ENCODE measurements around the gene INPP5J. TPM values are rescaled to one million over a fixed set of nuclear protein-coding genes. Genes with fewer than 3 reads are reported as not detected.

INPP5J gene
- total and polyA plus RNA-seq, 10 of the 15 experiments (the other 5 are each of a cell fraction or from before 2014, with no cell fraction given) = 0.18 to 2.8 (median 1.5) TPM; not detected in 1

DNA sequence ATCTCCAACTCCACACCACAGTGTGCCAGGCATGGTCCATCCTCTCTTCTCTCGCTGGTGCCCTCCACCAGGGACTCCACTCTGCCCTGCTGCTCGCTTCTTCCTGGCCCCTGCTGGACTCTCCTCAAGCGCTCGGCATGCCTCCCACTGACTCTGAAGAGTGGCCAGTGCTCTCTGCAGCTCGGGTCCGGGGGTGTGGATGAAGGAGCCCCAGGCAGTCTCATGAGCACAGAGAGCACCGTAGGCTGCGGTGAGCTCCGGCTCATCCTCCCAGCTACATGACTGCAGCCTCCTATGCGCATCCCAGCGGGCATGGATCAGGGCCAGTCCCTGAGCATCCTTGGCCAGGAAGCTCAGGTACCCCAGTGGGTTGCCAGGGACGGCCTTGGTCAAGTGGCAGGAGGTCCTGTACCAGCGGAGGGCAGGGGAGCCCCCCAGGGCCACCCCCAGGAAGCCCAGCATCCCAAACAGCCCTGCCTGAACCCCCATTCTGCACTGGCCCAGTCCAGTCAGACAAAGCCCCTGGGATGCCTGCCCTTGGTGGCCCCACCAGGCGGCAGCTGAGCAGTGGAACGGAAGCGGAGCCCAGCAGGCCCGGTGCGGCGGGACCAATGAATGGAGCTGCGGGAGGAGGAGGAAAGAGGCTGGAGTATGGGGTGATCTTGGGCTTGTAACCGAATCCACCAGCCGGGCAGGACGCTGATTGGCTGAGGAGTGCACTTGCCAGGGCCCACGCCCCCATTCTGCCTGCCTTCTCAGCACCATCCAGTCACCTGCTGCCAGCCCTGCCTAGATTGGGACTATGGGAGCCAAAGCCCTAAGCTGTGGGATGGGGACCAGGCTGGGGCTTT, 17.3 kb downstream of the INPP5J start, which contains the start of gene PLA2G3 (continued):
- no peak for TF ChIP-seq ASH2L (IDR thresholded peaks at IDR 0.05; ENCODE audit: borderline replicate concordance, low read depth)
- no peak for TF ChIP-seq E4F1 (IDR thresholded peaks at IDR 0.05; ENCODE audit: borderline replicate concordance, partially characterized antibody)
- no peak for TF ChIP-seq MXI1 (IDR thresholded peaks at IDR 0.05; ENCODE audit: low read depth, low read length)
- TF ChIP-seq POU2F2 (IDR thresholded peaks at IDR 0.05; ENCODE audit: borderline replicate concordance, low read depth, low read length) = no peak

- no TSS peak for BruUV-seq (replicated peaks)
- no peak overlapping the region for H3K4me3 ChIP-seq
- in situ Hi-C loops (cut with MboI) (no loop called here), intact Hi-C loops (cut with micrococcal nuclease; ENCODE audit: unreplicated experiment) (no loop called here)
- ChIA-PET CTCF (interaction anchor here (0.8 to 1.5 kb wide), 2 partner anchors 13 to 34 kb away, joined by 3 read pairs; partner anchors contain the start of gene SELENOM), POLR2A (no interaction called here), SMC1A (ENCODE audit: uncharacterized antibody, unreplicated experiment) (no interaction called here), RAD21 (ENCODE audit: unreplicated experiment) (no interaction called here)
- no peak overlapping the region for H3K4me2 ChIP-seq (ENCODE audit: control insufficient read depth, insufficient read depth)
- H3K27ac ChIP-seq (ENCODE audit: control insufficient read depth, insufficient read depth) = no peak overlapping the region
- H3K36me3 ChIP-seq (ENCODE audit: control insufficient read depth in 2 of 2, insufficient read depth in 2 of 2, low read length in 1 of 2) = no peaks in the 10 kb centered on the region
- no peaks in the 10 kb centered on the region; a peak in 2 of 4 replicates for H3K27me3 ChIP-seq (replicated peaks in 1 of 2; ENCODE audit: control insufficient read depth in 2 of 2, insufficient read depth in 2 of 2, low read length in 1 of 2)
- DNase-seq (ENCODE audit: low read depth, low spot score) = no peak
- no peak for ATAC-seq
- no peaks in the 10 kb centered on the region for H4K20me1 ChIP-seq (ENCODE audit: control insufficient read depth, insufficient read depth)
- WGBS (ENCODE audit: insufficient coverage, insufficient replicate concordance, low lambda C conversion rate, missing lambda C conversion rate) = 42% methylated on average over 5 of the region's 5 CpGs
- no peaks in the 10 kb centered on the region for H3K4me1 ChIP-seq (ENCODE audit: control insufficient read depth, insufficient read depth, low read length)
- no peak overlapping the region for H2AFZ ChIP-seq (ENCODE audit: control insufficient read depth, low read depth, low read length)
- no peak for FAIRE-seq
- H3K79me2 ChIP-seq (ENCODE audit: control insufficient read depth, insufficient read depth, low read length) = no peaks in the 10 kb centered on the region
- H3K9ac ChIP-seq (ENCODE audit: control insufficient read depth, insufficient read depth, low read length) = no peak overlapping the region
- no peaks in the 10 kb centered on the region for H3K9me3 ChIP-seq (replicated peaks; ENCODE audit: control insufficient read depth, insufficient read depth, low read length)
- no peak for TF ChIP-seq FOXM1 (IDR thresholded peaks at IDR 0.05; ENCODE audit: low read depth, low read length)
- TF ChIP-seq NR2C2 (IDR thresholded peaks at IDR 0.05; ENCODE audit: borderline replicate concordance, control insufficient read depth, insufficient read length, low read depth) = no peak
- no peak for TF ChIP-seq EP300 (IDR thresholded peaks at IDR 0.05; ENCODE audit: borderline replicate concordance in 1 of 2, control insufficient read depth in 1 of 2, low read depth in 2 of 2, low read length in 2 of 2)
- TF ChIP-seq E2F8 (IDR thresholded peaks at IDR 0.05; ENCODE audit: low read depth, partially characterized antibody) = no peak
- TF ChIP-seq CHD1 (IDR thresholded peaks at IDR 0.05; ENCODE audit: low read depth, low read length) = no peak
- TF ChIP-seq, protein P1, sequence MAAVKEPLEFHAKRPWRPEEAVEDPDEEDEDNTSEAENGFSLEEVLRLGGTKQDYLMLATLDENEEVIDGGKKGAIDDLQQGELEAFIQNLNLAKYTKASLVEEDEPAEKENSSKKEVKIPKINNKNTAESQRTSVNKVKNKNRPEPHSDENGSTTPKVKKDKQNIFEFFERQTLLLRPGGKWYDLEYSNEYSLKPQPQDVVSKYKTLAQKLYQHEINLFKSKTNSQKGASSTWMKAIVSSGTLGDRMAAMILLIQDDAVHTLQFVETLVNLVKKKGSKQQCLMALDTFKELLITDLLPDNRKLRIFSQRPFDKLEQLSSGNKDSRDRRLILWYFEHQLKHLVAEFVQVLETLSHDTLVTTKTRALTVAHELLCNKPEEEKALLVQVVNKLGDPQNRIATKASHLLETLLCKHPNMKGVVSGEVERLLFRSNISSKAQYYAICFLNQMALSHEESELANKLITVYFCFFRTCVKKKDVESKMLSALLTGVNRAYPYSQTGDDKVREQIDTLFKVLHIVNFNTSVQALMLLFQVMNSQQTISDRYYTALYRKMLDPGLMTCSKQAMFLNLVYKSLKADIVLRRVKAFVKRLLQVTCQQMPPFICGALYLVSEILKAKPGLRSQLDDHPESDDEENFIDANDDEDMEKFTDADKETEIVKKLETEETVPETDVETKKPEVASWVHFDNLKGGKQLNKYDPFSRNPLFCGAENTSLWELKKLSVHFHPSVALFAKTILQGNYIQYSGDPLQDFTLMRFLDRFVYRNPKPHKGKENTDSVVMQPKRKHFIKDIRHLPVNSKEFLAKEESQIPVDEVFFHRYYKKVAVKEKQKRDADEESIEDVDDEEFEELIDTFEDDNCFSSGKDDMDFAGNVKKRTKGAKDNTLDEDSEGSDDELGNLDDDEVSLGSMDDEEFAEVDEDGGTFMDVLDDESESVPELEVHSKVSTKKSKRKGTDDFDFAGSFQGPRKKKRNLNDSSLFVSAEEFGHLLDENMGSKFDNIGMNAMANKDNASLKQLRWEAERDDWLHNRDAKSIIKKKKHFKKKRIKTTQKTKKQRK (IDR thresholded peaks at IDR 0.05; ENCODE audit: low read depth, low read length) = no peak
Measured at GRCh38 chr22:31140746-31141145, 18.0 kb downstream of the INPP5J start.

Data from GM12878 (cell line).